Kidney (tissue), 14 donors: ENCODE measurements around the gene CUL4A. TPM values are rescaled to one million over a fixed set of nuclear protein-coding genes. Genes with fewer than 3 reads are reported as not detected.
"Not testable (repeated sequence)": the region's sequence is repeated elsewhere in the genome, so short reads cannot be mapped to it uniquely, and the experiment has no call there.

Source experiments
- DNase-seq, 5 donors: peaks; one replicate each; pipeline ENCODE4 v3.0.0-alpha.2; 2013 to 2020
- FAIRE-seq: peaks from 2 replicates; lab custom pipeline; 2012; peaks lifted over from hg19 to GRCh38; lab: Jason Lieb, UNC
- H3K27ac ChIP-seq, 2 donors: one replicate each; pipeline ENCODE4 v1.7.0; 2013; ENCODE audit warnings: low read depth in 2 of 2, low read length in 2 of 2, inconsistent platforms in 1 of 2
- H3K27me3 ChIP-seq: one replicate; pipeline ENCODE4 v1.7.1; 2013; ENCODE audit warnings: low read length, inconsistent platforms; ENCODE audit not compliant: control insufficient read depth, insufficient read depth
- H3K36me3 ChIP-seq, 3 donors: one replicate each; pipeline versions ENCODE4 v1.7.0 to v1.7.1; 2013; ENCODE audit warnings: low read length in 3 of 3, control low read depth in 1 of 3, inconsistent platforms in 1 of 3; ENCODE audit not compliant: insufficient read depth in 3 of 3, control insufficient read depth in 2 of 3
- H3K4me1 ChIP-seq, 3 donors: one replicate each; pipeline versions ENCODE4 v1.7.0 to v1.7.1; 2013; ENCODE audit warnings: low read length in 3 of 3, inconsistent platforms in 1 of 3, low read depth in 1 of 3; ENCODE audit not compliant: control insufficient read depth in 2 of 3, insufficient read depth in 2 of 3
- H3K4me3 ChIP-seq, 3 donors: one replicate each; pipeline versions ENCODE4 v1.7.0 to v1.8.1; 2013; ENCODE audit warnings: low read length in 3 of 3, control low read depth in 1 of 3, inconsistent platforms in 1 of 3
- H3K9ac ChIP-seq, 3 donors: one replicate each; pipeline versions ENCODE4 v1.7.0 to v1.7.1; 2013; ENCODE audit warnings: low read length in 3 of 3, control low read depth in 1 of 3, inconsistent platforms in 1 of 3
- H3K9me3 ChIP-seq, 3 donors: one replicate each; pipeline versions ENCODE4 v1.7.0 to v1.7.1; 2013; ENCODE audit warnings: low read length in 3 of 3, control low read depth in 1 of 3, inconsistent platforms in 1 of 3; ENCODE audit not compliant: control insufficient read depth in 2 of 3, insufficient read depth in 1 of 3
- intact Hi-C: fragments of 100-400 bp; cut with DNase I; formaldehyde crosslinking; loops from one replicate; pipeline ENCODE4 v1.11.1; 2022
- polyA plus RNA-seq: library from polyadenylated mRNA; stranded (reverse); fragments of 350-450 nt; fragmentation: Illumina TruSeq; extraction: RNeasy Lipid Tissue Mini Kit (QIAGEN cat#74804); gene quantifications from one replicate; pipeline ENCODE4 v1.2.3, GENCODE V29; 2014; ENCODE audit warnings: low read depth, low replicate concordance; ENCODE audit not compliant: insufficient read depth
- total RNA-seq: library from RNA; stranded (reverse); fragmentation: NEBNext Ultra II Directional; extraction: Animal tissue kit (Norgen Biotek cat#: 25700); gene quantifications from one replicate; pipeline ENCODE4 v1.2.1, GENCODE V29; 2021
- TF ChIP-seq, protein P1 (sequence below): IDR thresholded peaks from 3 replicates; pipeline ENCODE4 v1.5.1; 2012; ENCODE audit warnings: mild to moderate bottlenecking, moderate library complexity, borderline replicate concordance; ENCODE audit not compliant: insufficient read depth; ENCODE audit errors: extremely low read depth
- donor health status: control.
- donor health status: control.
- donor health status: control.
- donor health status: control.
- donor health status: control.
- donor health status: DM: yes; HTN: yes; CAD: no.
- donor health status: Normal renal cell carcinoma (clear cell type).

CUL4A gene
- total and polyA plus RNA-seq, 2 donors from 2014 or later: 26.5 to 62.5 TPM

DNA sequence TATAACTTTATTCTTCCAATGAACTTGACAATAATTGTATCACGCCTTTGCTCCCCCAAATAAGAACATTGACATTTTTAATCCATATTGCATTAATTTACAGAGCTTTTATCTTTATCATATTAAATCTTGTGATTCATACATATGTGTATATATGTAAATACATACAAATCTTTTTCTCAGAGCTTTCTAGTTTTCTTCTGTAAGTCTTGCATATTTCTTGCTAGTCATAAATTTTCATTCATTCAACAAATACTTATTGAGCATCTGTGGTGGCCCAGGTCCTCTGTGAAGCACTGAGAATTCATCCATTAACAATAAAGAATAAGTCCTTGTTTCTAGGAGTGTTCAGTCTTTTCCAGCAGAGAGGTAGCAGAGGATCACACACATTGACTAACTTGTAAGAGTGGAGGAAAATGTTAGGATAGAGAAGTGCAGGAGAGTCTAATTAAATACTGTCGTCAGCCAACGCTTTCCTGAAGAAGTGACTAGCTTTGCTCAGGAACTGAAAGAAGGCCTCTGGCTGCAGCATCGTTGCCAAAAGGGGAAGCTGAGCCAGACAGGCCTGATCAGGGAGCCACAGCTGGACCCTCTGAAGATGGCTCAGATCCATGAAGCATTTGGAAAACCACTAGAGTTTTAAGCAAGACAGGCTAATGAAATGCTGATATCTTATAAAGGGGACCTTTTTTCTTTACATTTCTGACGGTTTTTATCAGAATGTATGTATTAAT, 49.1 kb downstream of the CUL4A start:
- no peak overlapping the region for H3K27ac ChIP-seq
- no peak overlapping the region for H3K9ac ChIP-seq
- TF ChIP-seq, protein P1, sequence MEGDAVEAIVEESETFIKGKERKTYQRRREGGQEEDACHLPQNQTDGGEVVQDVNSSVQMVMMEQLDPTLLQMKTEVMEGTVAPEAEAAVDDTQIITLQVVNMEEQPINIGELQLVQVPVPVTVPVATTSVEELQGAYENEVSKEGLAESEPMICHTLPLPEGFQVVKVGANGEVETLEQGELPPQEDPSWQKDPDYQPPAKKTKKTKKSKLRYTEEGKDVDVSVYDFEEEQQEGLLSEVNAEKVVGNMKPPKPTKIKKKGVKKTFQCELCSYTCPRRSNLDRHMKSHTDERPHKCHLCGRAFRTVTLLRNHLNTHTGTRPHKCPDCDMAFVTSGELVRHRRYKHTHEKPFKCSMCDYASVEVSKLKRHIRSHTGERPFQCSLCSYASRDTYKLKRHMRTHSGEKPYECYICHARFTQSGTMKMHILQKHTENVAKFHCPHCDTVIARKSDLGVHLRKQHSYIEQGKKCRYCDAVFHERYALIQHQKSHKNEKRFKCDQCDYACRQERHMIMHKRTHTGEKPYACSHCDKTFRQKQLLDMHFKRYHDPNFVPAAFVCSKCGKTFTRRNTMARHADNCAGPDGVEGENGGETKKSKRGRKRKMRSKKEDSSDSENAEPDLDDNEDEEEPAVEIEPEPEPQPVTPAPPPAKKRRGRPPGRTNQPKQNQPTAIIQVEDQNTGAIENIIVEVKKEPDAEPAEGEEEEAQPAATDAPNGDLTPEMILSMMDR: no peak
- H3K9me3 ChIP-seq: no peaks in the 10 kb centered on the region
- no peaks in the 10 kb centered on the region for H3K4me1 ChIP-seq
- no peak overlapping the region for H3K4me3 ChIP-seq
- FAIRE-seq: no peak
- no peak for DNase-seq
- no peaks in the 10 kb centered on the region for H3K27me3 ChIP-seq
- H3K36me3 ChIP-seq: peaks cover 10 to 34% (median 20%) of the 10 kb centered on the region in 3 donors
- intact Hi-C loops: no loop called here

DNA sequence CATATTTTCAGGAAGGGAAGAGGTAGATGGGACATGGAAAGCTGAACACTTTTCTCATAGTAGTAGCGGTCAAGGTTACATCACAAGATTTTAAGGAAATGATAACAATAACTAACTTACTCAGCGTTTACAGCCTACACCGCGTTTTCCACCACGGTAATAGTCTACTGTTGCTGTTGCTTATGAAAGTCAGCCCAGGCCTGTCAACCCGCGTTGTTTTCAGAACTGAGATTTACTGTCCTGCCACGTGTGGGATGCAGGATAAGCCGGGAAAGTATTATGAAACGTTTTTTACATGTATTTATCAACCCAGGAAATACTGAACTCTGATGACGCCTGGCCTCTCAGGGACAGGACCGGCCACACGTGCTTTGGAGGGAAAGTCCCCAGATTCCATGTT, 51.6 kb downstream of the CUL4A start:
- Histone ChIP-seq H3K36me3 (peaks cover 8 to 20% (median 8%) of the 10 kb centered on the region in 3 donors), H3K27me3 (no peaks in the 10 kb centered on the region), H3K4me3 (no peak overlapping the region), H3K9ac (no peak overlapping the region), H3K4me1 (no peaks in the 10 kb centered on the region), H3K27ac (no peak overlapping the region), H3K9me3 (no peaks in the 10 kb centered on the region)
- TF ChIP-seq, protein P1: no peak
- no peak for DNase-seq
- intact Hi-C loops: no loop called here
- no peak for FAIRE-seq

DNA sequence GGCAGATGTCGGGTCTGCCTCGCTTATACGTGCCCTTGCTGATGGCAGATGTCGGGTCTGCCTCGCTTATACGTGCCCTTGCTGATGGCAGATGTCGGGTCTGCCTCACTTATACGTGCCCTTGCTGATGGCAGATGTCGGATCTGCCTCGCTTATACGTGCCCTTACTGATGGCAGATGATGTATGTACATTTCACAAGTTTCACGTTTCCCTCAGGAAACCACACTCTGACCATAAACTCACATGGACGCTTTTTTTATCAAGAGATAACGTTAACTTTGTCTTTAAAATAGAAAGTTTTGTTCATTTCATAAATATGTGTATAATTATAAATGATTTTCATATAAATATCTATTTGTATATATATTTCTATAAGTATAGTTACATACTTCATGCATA, 53.6 kb downstream of the CUL4A start:
- intact Hi-C loops, DNase-seq, H3K27ac ChIP-seq, FAIRE-seq, H3K4me1 ChIP-seq, H3K4me3 ChIP-seq, H3K9me3 ChIP-seq, H3K27me3 ChIP-seq, H3K9ac ChIP-seq: not testable (repeated sequence)
- H3K36me3 ChIP-seq: peaks cover 8 to 13% (median 8%) of the 10 kb centered on the region in 3 donors

DNA sequence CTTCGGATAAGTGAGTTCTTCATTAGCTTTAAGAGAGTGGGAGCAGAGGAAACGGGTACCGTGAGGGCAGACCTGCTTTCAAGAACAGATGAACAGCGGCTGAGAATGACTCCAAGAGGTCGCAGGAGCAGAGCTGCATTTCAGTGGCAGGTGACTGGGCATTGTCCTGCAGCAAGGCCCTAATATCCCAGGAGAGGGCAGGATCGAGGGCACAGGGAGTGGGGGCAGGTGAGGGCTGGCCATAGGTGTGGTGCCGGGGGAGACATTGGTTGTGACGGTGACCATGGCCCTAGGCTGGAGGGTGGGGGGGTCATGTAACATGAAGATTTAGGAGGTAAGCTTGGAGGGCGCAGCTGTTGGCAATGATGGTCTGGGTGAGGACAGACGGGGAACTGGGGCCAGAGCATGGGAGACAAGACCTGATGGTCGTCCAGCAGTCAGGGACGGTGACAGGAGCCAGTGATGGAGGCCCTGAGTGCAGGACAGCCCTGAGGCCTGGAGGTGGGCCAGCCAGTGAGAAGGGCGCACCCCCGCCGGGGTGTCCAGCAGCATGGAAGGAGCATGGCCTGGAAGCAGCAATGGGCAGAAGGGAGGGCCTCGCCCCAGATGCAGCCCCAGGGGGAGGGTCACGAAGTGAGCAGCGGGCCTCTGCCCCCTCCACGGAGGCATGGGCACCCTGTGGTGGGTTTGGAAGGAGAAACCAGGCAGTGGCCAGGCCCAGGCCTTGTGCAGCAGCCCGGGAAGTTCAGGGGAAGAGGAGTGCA, 58.4 kb downstream of the CUL4A start:
- no peaks in the 10 kb centered on the region for H3K27me3 ChIP-seq
- no peak overlapping the region for H3K9ac ChIP-seq

More for the DNA sequence above, 58.4 kb downstream of the CUL4A start:
- no peak overlapping the region for H3K4me3 ChIP-seq
- H3K4me1 ChIP-seq: no peaks in the 10 kb centered on the region
- TF ChIP-seq, protein P1: no peak
- no peak for FAIRE-seq
- intact Hi-C loops: no loop called here
- H3K9me3 ChIP-seq: no peaks in the 10 kb centered on the region
- no peak for DNase-seq
- H3K27ac ChIP-seq: no peak overlapping the region
- H3K36me3 ChIP-seq: peaks cover 0 to 2% (median 0%) of the 10 kb centered on the region in 3 donors
